SK-N-SH (cell line): ENCODE measurements around the gene CACYBP.
"Not testable (repeated sequence)": the region's sequence is repeated elsewhere in the genome, so short reads cannot be mapped to it uniquely, and the experiment has no call there.

Source experiments
- POLR2AphosphoS5 ChIP-seq: IDR thresholded peaks from 2 replicates; pipeline ENCODE4 v1.6.1; 2012; ENCODE audit warnings: low read depth, low read length
- TF ChIP-seq, protein P1 (sequence below): fragments of 200-600 bp; sonication (generic); IDR thresholded peaks from 2 replicates; pipeline ENCODE4 v1.6.1; 2017; ENCODE audit warnings: antibody characterized with exemption, mild to moderate bottlenecking, moderate library complexity
- TF ChIP-seq, protein P2 (sequence below): IDR thresholded peaks from 2 replicates; pipeline ENCODE4 v1.4.0; 2012; ENCODE audit warnings: low read depth, borderline replicate concordance

DNA sequence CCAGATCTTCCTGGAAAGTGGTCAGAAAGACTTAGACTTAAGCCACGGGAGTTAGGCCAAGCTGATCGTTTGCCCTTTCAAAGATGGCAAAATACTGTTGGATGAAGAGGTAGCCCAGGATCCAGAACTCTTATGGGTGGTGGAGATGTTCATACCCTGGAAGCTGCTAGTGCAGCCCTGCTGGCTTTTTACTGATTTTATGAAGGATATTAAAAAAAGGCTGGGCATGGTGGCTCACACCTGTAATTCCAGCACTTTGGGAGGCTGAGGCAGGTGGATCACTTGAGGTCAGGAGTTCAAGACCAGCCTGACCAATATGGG lies 24.1 kb downstream of the CACYBP start:
- TF ChIP-seq POLR2AphosphoS5, result not testable (repeated sequence)
- TF ChIP-seq, protein P1, sequence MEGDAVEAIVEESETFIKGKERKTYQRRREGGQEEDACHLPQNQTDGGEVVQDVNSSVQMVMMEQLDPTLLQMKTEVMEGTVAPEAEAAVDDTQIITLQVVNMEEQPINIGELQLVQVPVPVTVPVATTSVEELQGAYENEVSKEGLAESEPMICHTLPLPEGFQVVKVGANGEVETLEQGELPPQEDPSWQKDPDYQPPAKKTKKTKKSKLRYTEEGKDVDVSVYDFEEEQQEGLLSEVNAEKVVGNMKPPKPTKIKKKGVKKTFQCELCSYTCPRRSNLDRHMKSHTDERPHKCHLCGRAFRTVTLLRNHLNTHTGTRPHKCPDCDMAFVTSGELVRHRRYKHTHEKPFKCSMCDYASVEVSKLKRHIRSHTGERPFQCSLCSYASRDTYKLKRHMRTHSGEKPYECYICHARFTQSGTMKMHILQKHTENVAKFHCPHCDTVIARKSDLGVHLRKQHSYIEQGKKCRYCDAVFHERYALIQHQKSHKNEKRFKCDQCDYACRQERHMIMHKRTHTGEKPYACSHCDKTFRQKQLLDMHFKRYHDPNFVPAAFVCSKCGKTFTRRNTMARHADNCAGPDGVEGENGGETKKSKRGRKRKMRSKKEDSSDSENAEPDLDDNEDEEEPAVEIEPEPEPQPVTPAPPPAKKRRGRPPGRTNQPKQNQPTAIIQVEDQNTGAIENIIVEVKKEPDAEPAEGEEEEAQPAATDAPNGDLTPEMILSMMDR, result not testable (repeated sequence)
- TF ChIP-seq, protein P2, sequence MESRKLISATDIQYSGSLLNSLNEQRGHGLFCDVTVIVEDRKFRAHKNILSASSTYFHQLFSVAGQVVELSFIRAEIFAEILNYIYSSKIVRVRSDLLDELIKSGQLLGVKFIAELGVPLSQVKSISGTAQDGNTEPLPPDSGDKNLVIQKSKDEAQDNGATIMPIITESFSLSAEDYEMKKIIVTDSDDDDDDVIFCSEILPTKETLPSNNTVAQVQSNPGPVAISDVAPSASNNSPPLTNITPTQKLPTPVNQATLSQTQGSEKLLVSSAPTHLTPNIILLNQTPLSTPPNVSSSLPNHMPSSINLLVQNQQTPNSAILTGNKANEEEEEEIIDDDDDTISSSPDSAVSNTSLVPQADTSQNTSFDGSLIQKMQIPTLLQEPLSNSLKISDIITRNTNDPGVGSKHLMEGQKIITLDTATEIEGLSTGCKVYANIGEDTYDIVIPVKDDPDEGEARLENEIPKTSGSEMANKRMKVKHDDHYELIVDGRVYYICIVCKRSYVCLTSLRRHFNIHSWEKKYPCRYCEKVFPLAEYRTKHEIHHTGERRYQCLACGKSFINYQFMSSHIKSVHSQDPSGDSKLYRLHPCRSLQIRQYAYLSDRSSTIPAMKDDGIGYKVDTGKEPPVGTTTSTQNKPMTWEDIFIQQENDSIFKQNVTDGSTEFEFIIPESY, result not testable (repeated sequence)
